IPS DF 6.9 (cell line): Measurements from ENCODE around the gene HS3ST6.
"Not testable (repeated sequence)": the region's sequence is repeated elsewhere in the genome, so short reads cannot be mapped to it uniquely, and the experiment has no call there.

Experiments used
- DNase-seq: peaks from one replicate; pipeline ENCODE4 v3.0.0-alpha.2; 2013; ENCODE audit warnings: low read depth, low spot score
- H3K27ac ChIP-seq: one replicate; pipeline ENCODE4 v1.5.1; 2013; ENCODE audit warnings: low read length, control low read depth
- H3K27me3 ChIP-seq: 2 replicates; pipeline ENCODE4 v1.6.1; 2013; ENCODE audit warnings: mild to moderate bottlenecking, low read length; ENCODE audit not compliant: control insufficient read depth, insufficient read depth
- H3K36me3 ChIP-seq: 2 replicates; pipeline ENCODE4 v1.6.1; 2013; ENCODE audit warnings: low read length; ENCODE audit not compliant: control insufficient read depth, insufficient read depth
- H3K4me1 ChIP-seq: 2 replicates; pipeline ENCODE4 v1.6.1; 2013; ENCODE audit warnings: low read length; ENCODE audit not compliant: control insufficient read depth, insufficient read depth
- H3K4me3 ChIP-seq: 2 replicates; pipeline ENCODE4 v1.5.1; 2013; ENCODE audit warnings: mild to moderate bottlenecking, low read length
- H3K9me3 ChIP-seq: 2 replicates; pipeline ENCODE4 v1.6.1; 2013; ENCODE audit warnings: low read length, inconsistent platforms; ENCODE audit not compliant: control insufficient read depth, insufficient read depth
- WGBS: extraction: QIAGEN DNeasy Blood & Tissue Kit; methylation state at CpG from one replicate; pipeline ENCODE4 v1.1.7; 2013; ENCODE audit warnings: mixed read lengths, missing lambda C conversion rate; ENCODE audit not compliant: insufficient read length, insufficient coverage; 5-methylcytosine and 5-hydroxymethylcytosine counted together

The HS3ST6 gene

GRCh38 chr16:1890708-1891050, 27.5 kb downstream of the HS3ST6 start:
- Histone ChIP-seq H3K4me3 (no peak overlapping the region), H3K27ac (no peak overlapping the region), H3K9me3 (no peaks in the 10 kb centered on the region), H3K27me3 (no peaks in the 10 kb centered on the region), H3K36me3 (no peaks in the 10 kb centered on the region), H3K4me1 (no peaks in the 10 kb centered on the region)
- DNase-seq, result no peak
- WGBS, result no CpG with 5 or more reads among the region's 4 CpGs

GRCh38 chr16:1890024-1890707, 28.0 kb downstream of the HS3ST6 start:
- Histone ChIP-seq H3K36me3 (no peaks in the 10 kb centered on the region), H3K4me3 (no peak overlapping the region), H3K9me3 (no peaks in the 10 kb centered on the region), H3K27me3 (no peaks in the 10 kb centered on the region), H3K4me1 (no peaks in the 10 kb centered on the region), H3K27ac (no peak overlapping the region)
- DNase-seq, result no peak
- no CpG with 5 or more reads among the region's 16 CpGs for WGBS

DNA sequence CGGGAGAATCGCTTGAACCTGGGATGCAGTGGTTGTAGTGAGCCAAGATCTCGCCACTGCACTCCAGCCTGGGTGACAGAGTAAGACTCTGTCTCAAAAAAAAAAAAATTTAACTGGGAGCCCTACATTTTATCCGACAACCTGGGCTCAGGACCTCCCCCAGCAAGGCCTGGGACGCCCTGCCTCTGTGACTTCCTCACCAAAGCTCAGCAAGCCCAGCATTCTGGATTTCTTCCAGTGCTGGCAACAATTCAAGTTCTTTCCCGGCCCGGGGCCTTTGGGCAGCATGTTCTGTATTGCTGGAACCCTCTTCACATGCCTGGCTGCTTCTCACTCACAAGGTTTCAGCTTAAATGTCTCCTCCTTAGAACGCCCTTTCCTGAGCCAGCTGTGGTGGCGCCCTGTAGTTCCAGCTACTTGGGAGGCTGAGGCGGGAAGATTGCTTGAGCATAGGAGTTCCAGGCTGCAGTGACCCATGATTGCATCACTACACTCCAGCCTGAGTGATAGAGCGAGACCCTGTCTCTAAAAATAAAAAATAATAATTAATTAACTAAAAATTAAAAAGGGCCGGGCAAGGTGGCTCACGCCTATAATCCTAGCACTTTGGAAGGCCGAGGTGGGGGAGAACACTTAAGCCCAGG, 30.4 kb downstream of the HS3ST6 start:
- no peak for DNase-seq
- Histone ChIP-seq H3K27me3 (no peaks in the 10 kb centered on the region), H3K4me3 (no peak overlapping the region), H3K9me3 (no peaks in the 10 kb centered on the region), H3K36me3 (no peaks in the 10 kb centered on the region), H3K27ac (no peak overlapping the region), H3K4me1 (no peaks in the 10 kb centered on the region)
- WGBS, result no CpG with 5 or more reads among the region's 14 CpGs

GRCh38 chr16:1884889-1885288, 33.3 kb downstream of the HS3ST6 start:
- DNase-seq, result no peak
- no CpG with 5 or more reads among the region's 5 CpGs for WGBS
- H3K9me3 ChIP-seq, result no peaks in the 10 kb centered on the region

GRCh38 chr16:1884155-1884760, 34.0 kb downstream of the HS3ST6 start:
- DNase-seq, result no peak
- no CpG with 5 or more reads among the region's 13 CpGs for WGBS
- no peaks in the 10 kb centered on the region for H3K27me3 ChIP-seq
- no peak overlapping the region for H3K4me3 ChIP-seq
- no peaks in the 10 kb centered on the region for H3K36me3 ChIP-seq
- no peak overlapping the region for H3K27ac ChIP-seq
- H3K4me1 ChIP-seq, result no peaks in the 10 kb centered on the region
- H3K9me3 ChIP-seq, result no peaks in the 10 kb centered on the region

More at GRCh38 chr16:1884889-1885288, 33.3 kb downstream of the HS3ST6 start:
- H3K27me3 ChIP-seq, result no peaks in the 10 kb centered on the region
- no peaks in the 10 kb centered on the region for H3K4me1 ChIP-seq
- no peak overlapping the region for H3K4me3 ChIP-seq
- no peak overlapping the region for H3K27ac ChIP-seq
- no peaks in the 10 kb centered on the region for H3K36me3 ChIP-seq

- WGBS, result no CpG with 5 or more reads among the region's 9 CpGs
- not testable (repeated sequence) for H3K27me3 ChIP-seq, DNase-seq, H3K36me3 ChIP-seq, H3K4me1 ChIP-seq, H3K27ac ChIP-seq, H3K4me3 ChIP-seq, H3K9me3 ChIP-seq
Measured at GRCh38 chr16:1881172-1881571, 37.0 kb downstream of the HS3ST6 start.

DNA sequence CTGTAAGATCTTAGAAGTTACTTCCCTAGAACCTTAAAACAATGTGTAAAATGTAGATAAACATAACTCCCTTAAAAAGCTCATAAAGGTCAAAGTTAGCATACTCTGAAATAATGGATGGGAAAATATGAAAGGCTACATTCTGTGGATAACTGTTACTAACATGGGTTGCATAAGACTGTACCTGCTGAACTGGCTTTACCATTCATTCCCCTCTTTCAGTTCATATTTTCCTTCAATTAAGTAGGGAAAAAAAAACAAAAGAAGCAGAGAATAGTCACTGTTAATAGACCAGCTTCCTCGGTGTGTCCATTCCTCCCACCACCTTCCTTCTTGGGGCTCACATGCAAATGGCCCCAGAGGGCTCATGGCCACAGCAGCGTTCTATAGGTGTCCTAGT, 38.7 kb downstream of the HS3ST6 start:
- DNase-seq, result no peak
- Histone ChIP-seq H3K4me1 (no peaks in the 10 kb centered on the region), H3K36me3 (no peaks in the 10 kb centered on the region), H3K27me3 (no peaks in the 10 kb centered on the region), H3K27ac (no peak overlapping the region), H3K4me3 (no peak overlapping the region), H3K9me3 (no peaks in the 10 kb centered on the region)
- no CpG with 5 or more reads among the region's 2 CpGs for WGBS

- WGBS, result no CpG with 5 or more reads among the region's 5 CpGs
- Histone ChIP-seq H3K9me3 (no peaks in the 10 kb centered on the region), H3K27ac (no peak overlapping the region), H3K36me3 (no peaks in the 10 kb centered on the region), H3K4me1 (no peaks in the 10 kb centered on the region), H3K4me3 (no peak overlapping the region), H3K27me3 (no peaks in the 10 kb centered on the region)
- DNase-seq, result no peak
Measured at GRCh38 chr16:1878256-1878655, 40.0 kb downstream of the HS3ST6 start.

- Histone ChIP-seq H3K27ac (no peak overlapping the region), H3K27me3 (no peaks in the 10 kb centered on the region), H3K4me3 (no peak overlapping the region), H3K4me1 (no peaks in the 10 kb centered on the region), H3K9me3 (no peaks in the 10 kb centered on the region), H3K36me3 (no peaks in the 10 kb centered on the region)
- no peak for DNase-seq
- WGBS, result no CpG with 5 or more reads among the region's 11 CpGs
Measured at GRCh38 chr16:1877804-1878203, 40.4 kb downstream of the HS3ST6 start.

GRCh38 chr16:1877089-1877488, 41.1 kb downstream of the HS3ST6 start:
- no peak overlapping the region for H3K27ac ChIP-seq
- no peaks in the 10 kb centered on the region; the same call in 1 of the 2 replicates for H3K27me3 ChIP-seq
- no peaks in the 10 kb centered on the region for H3K9me3 ChIP-seq
- no CpG with 5 or more reads among the region's 6 CpGs for WGBS
- H3K36me3 ChIP-seq, result no peaks in the 10 kb centered on the region
- H3K4me1 ChIP-seq, result no peaks in the 10 kb centered on the region
- H3K4me3 ChIP-seq, result no peak overlapping the region
- no peak for DNase-seq
